Measurements from ENCODE around the gene CTNS.
A peak's percentile ranks its signal among the peaks of the same experiment; 100 is the strongest.

Gene CTNS

GRCh38 chr17:3659541-3660111 is 23.1 kb downstream of the CTNS start:
- DNase-seq (ENCODE audit: low spot score): peak; percentile 54

- no peak for DNase-seq (ENCODE audit: low spot score)
These were observed 23.8 kb downstream of the CTNS start for GRCh38 chr17:3660311-3660891.

- DNase-seq (ENCODE audit: low spot score): no peak
These were observed 26.8 kb downstream of the CTNS start for GRCh38 chr17:3663102-3664011.

GRCh38 chr17:3665834-3666233 is 29.3 kb downstream of the CTNS start:
- DNase-seq (ENCODE audit: low spot score): no peak

GRCh38 chr17:3666516-3666915 is 30.0 kb downstream of the CTNS start:
- DNase-seq (ENCODE audit: low spot score): no peak

- peak; percentile 84 for DNase-seq (ENCODE audit: low spot score)
These were observed 31.1 kb downstream of the CTNS start for GRCh38 chr17:3667366-3668278.

- DNase-seq (ENCODE audit: low spot score): peak; percentile 99
These were observed 31.9 kb downstream of the CTNS start, which contains the start of the genes EMC6 and TAX1BP3 for GRCh38 chr17:3668279-3669084. Gene EMC6, plus strand, starts transcription at chr17:3668812. Its CDS starts 335 bp downstream, at chr17:3669147. Gene TAX1BP3, minus strand, starts transcription at chr17:3668578. Its CDS starts 52 bp downstream, at chr17:3668526.

GRCh38 chr17:3669085-3669347 is 32.5 kb downstream of the CTNS start:
- no peak for DNase-seq (ENCODE audit: low spot score)

GRCh38 chr17:3669548-3669947 is 33.0 kb downstream of the CTNS start:
- no peak for DNase-seq (ENCODE audit: low spot score)

GRCh38 chr17:3672571-3672970 is 36.0 kb downstream of the CTNS start:
- no peak for DNase-seq (ENCODE audit: low spot score)

GRCh38 chr17:3675886-3676285 is 39.3 kb downstream of the CTNS start:
- DNase-seq (ENCODE audit: low spot score): no peak

GRCh38 chr17:3678095-3678820 is 41.7 kb downstream of the CTNS start:
- peak; percentile 78 for DNase-seq (ENCODE audit: low spot score)

- DNase-seq (ENCODE audit: low spot score): no peak
These were observed 42.4 kb downstream of the CTNS start for GRCh38 chr17:3678821-3679530.

- DNase-seq (ENCODE audit: low spot score): no peak
These were observed 43.1 kb downstream of the CTNS start for GRCh38 chr17:3679531-3680126.

- DNase-seq (ENCODE audit: low spot score): no peak
These were observed 44.5 kb downstream of the CTNS start for GRCh38 chr17:3681057-3681456.

- no peak for DNase-seq (ENCODE audit: low spot score)
These were observed 45.0 kb downstream of the CTNS start for GRCh38 chr17:3681565-3681964.

GRCh38 chr17:3682033-3682432 is 45.5 kb downstream of the CTNS start:
- DNase-seq (ENCODE audit: low spot score): no peak

GRCh38 chr17:3683054-3683511 is 46.5 kb downstream of the CTNS start:
- DNase-seq (ENCODE audit: low spot score): peak; percentile 88

GRCh38 chr17:3685174-3685573 is 48.6 kb downstream of the CTNS start:
- DNase-seq (ENCODE audit: low spot score): no peak
